HepG2 (cell line): ENCODE data around the gene PCP4L1. TPM values are rescaled to one million over a fixed set of nuclear protein-coding genes. Genes with fewer than 3 reads are reported as not detected.
A peak's percentile ranks its signal among the peaks of the same experiment; 100 is the strongest.
"Not testable (repeated sequence)": the region's sequence is repeated elsewhere in the genome, so short reads cannot be mapped to it uniquely, and the experiment has no call there.

Experiments used
- ATAC-seq: fragments of 200-7000 bp; cut with Tn5 transposase; 3 replicates; pipeline ENCODE4 v1.9.1; 2020; ENCODE audit warnings: mild to moderate bottlenecking, moderate library complexity
- BruUV-seq: library from RNA; stranded (reverse); fragments of 400-500 nt; replicated peaks from 2 replicates; lab custom pipeline; 2021; lab: Mats Ljungman, UMichigan
- CTCF ChIA-PET: fragments of 300-600 bp; formaldehyde crosslinking; extraction: SDS; loops from one replicate; lab custom pipeline; 2021; ENCODE audit warnings: low total read pairs, inconsistent platforms, low intra/inter-chr PET ratio; lab: Yijun Ruan, JAX
- POLR2A ChIA-PET: fragments of 350-600 bp; sonication (Branson Sonifier 250); formaldehyde crosslinking; loops from one replicate; lab custom pipeline; 2020; ENCODE audit warnings: antibody characterized with exemption, inconsistent platforms; lab: Yijun Ruan, JAX
- DNase-seq: peaks from one replicate; pipeline ENCODE4 v3.0.0-alpha.2; 2015; ENCODE audit warnings: low spot score
- FAIRE-seq: peaks from 3 replicates; lab custom pipeline; 2011; peaks lifted over from hg19 to GRCh38; lab: Jason Lieb, UNC
- H2AFZ ChIP-seq: one replicate; pipeline ENCODE4 v1.6.1; 2011; ENCODE audit warnings: low read length, inconsistent platforms
- H3K27ac ChIP-seq: fragments of 300-600 bp; 3 replicates; pipeline ENCODE4 v1.8.0; 2011; ENCODE audit warnings: mixed run types, mild to moderate bottlenecking, mixed read lengths, low read length, inconsistent platforms; ENCODE audit not compliant: insufficient read depth; ENCODE audit errors: extremely low read length
- H3K27me3 ChIP-seq, 2 experiments: fragments of 200-600 bp in 1 of 2; 2 replicates in 1 of 2; 3 replicates in 1 of 2; pipeline versions ENCODE4 v1.6.0 to v1.8.0; 2011; ENCODE audit warnings: low read length in 2 of 2, mild to moderate bottlenecking in 2 of 2, moderate library complexity in 2 of 2, inconsistent platforms in 1 of 2; ENCODE audit not compliant: insufficient read depth in 2 of 2, control insufficient read depth in 1 of 2
- H3K36me3 ChIP-seq, 2 experiments: fragments of 200-600 bp in 1 of 2; replicated peaks in 1 of 2; 2 replicates in 1 of 2; 3 replicates in 1 of 2; pipeline versions ENCODE4 v1.5.1 to v1.8.0; 2011; ENCODE audit warnings: low read length in 2 of 2, inconsistent platforms in 1 of 2; ENCODE audit not compliant: insufficient read depth in 2 of 2, control insufficient read depth in 1 of 2
- H3K4me1 ChIP-seq: 2 replicates; pipeline ENCODE4 v1.5.1; 2012; ENCODE audit warnings: low read length, inconsistent platforms; ENCODE audit not compliant: insufficient read depth
- H3K4me2 ChIP-seq: 2 replicates; pipeline ENCODE4 v1.6.0; 2011; ENCODE audit warnings: low read depth, low read length, inconsistent platforms
- H3K4me3 ChIP-seq, 3 experiments: fragments of 200-600 bp in 1 of 3; sonication (generic), shearing (Covaris generic) in 1 of 3; replicated peaks in 1 of 3; 2 replicates each; pipeline ENCODE4 v1.5.1; 2011 to 2016; ENCODE audit warnings: low read length in 3 of 3, inconsistent platforms in 2 of 3, low read depth in 2 of 3, mild to moderate bottlenecking in 2 of 3, control low read depth in 1 of 3, mixed read lengths in 1 of 3; ENCODE audit not compliant: insufficient read depth in 1 of 3
- H3K79me2 ChIP-seq: one replicate; pipeline ENCODE4 v1.6.1; 2011; ENCODE audit warnings: low read length, inconsistent platforms; ENCODE audit not compliant: insufficient read depth
- H3K9ac ChIP-seq: 2 replicates; pipeline ENCODE4 v1.6.0; 2011; ENCODE audit warnings: mild to moderate bottlenecking, low read depth, low read length, inconsistent platforms; ENCODE audit not compliant: insufficient read depth
- H3K9me3 ChIP-seq: 2 replicates; pipeline ENCODE4 v1.5.1; 2012; ENCODE audit warnings: mild to moderate bottlenecking, low read length
- H4K20me1 ChIP-seq: 2 replicates; pipeline ENCODE4 v1.6.0; 2011; ENCODE audit warnings: inconsistent platforms, mild to moderate bottlenecking, low read length, moderate library complexity; ENCODE audit not compliant: insufficient read depth
- EED ChIP-seq: sonication (generic); formaldehyde crosslinking; IDR thresholded peaks from 2 replicates; pipeline ENCODE4 v1.5.0; 2020; ENCODE audit warnings: mild to moderate bottlenecking, missing genetic modification reagents
- GMEB1 ChIP-seq: sonication (generic); formaldehyde crosslinking; IDR thresholded peaks from 2 replicates; pipeline ENCODE4 v1.5.1; 2020; ENCODE audit warnings: missing genetic modification reagents, mild to moderate bottlenecking, borderline replicate concordance
- ZHX2 ChIP-seq, 2 experiments: sonication (generic) in 1 of 2; formaldehyde crosslinking in 1 of 2; IDR thresholded peaks; 2 replicates each; pipeline versions ENCODE4 v1.6.1 to v1.9.0; 2014 to 2022; ENCODE audit warnings: antibody characterized with exemption in 1 of 2, borderline replicate concordance in 1 of 2, inconsistent platforms in 1 of 2, low read depth in 1 of 2, missing genetic modification reagents in 1 of 2
- ZKSCAN8 ChIP-seq: IDR thresholded peaks from 2 replicates; pipeline ENCODE4 v1.6.1; 2016; ENCODE audit warnings: borderline replicate concordance, missing genetic modification reagents, missing compliant biosample characterization
- WGBS: methylation state at CpG from one replicate; pipeline ENCODE4 v1.1.6; 2017; ENCODE audit warnings: low lambda C conversion rate; 5-methylcytosine and 5-hydroxymethylcytosine counted together
- in situ Hi-C: cut with HindIII; loops from 2 replicates; pipeline ENCODE4 v1.10.0; 2017; ENCODE audit warnings: low pct_unique_long_range_greater_than_20kb; ENCODE audit not compliant: extremely low pct_ligation_motif_present
- intact Hi-C: fragments of 100-400 bp; cut with micrococcal nuclease; formaldehyde crosslinking; loops from one replicate; pipeline ENCODE4 v1.10.0; 2022; ENCODE audit not compliant: unreplicated experiment
- polyA plus RNA-seq, 8 experiments: library from polyadenylated mRNA; depleted of rRNA in 3 of 8; stranded (reverse) in 7 of 8; unstranded in 1 of 8; fragments of >200 nt; fragmentation: Illumina TruSeq in 4 of 8; extraction: Trizol in 4 of 8; gene quantifications; 2 replicates each; pipeline versions ENCODE4 v1.2.1 to v1.2.3, GENCODE V29; 2011 to 2016; ENCODE audit warnings: low read depth in 4 of 8, missing spikeins in 1 of 8, mixed read lengths in 1 of 8; ENCODE audit not compliant: insufficient read depth in 1 of 8
- total RNA-seq, 5 experiments: library from RNA; depleted of rRNA; stranded (reverse); fragments of >200 nt; fragmentation: Illumina TruSeq; extraction: Trizol; gene quantifications; 2 replicates each; pipeline ENCODE4 v1.2.3, GENCODE V29; 2016; ENCODE audit warnings: low read depth in 1 of 5

PCP4L1 gene
- total and polyA plus RNA-seq, 2 of the 13 experiments (the other 11 are each of a cell fraction or from before 2014, with no cell fraction given) = 0.28 TPM; not detected in 1

- POLR2A ChIA-PET, H3K36me3 ChIP-seq, H2AFZ ChIP-seq, H3K27ac ChIP-seq, H3K4me3 ChIP-seq, FAIRE-seq, intact Hi-C loops, CTCF ChIA-PET, H3K9ac ChIP-seq, in situ Hi-C loops, BruUV-seq, DNase-seq, H4K20me1 ChIP-seq, H3K27me3 ChIP-seq, H3K9me3 ChIP-seq, ATAC-seq: not testable (repeated sequence)
- peaks cover 67% of the 10 kb centered on the region for H3K4me1 ChIP-seq
- peak overlapping the region; percentile 100; the same call in 1 of the 2 replicates for H3K4me2 ChIP-seq
- WGBS = 96% methylated on average over 17 of the region's 17 CpGs
- peaks cover 31% of the 10 kb centered on the region for H3K79me2 ChIP-seq
Measured at GRCh38 chr1:161315841-161316674, 57.5 kb downstream of the PCP4L1 start.

- in situ Hi-C loops (no loop called here), intact Hi-C loops (no loop called here)
- FAIRE-seq (no peak), ATAC-seq (no peak), DNase-seq (no peak)
- Histone ChIP-seq H2AFZ (no peak overlapping the region), H3K9ac (no peak overlapping the region), H3K9me3 (no peaks in the 10 kb centered on the region), H3K79me2 (peaks cover 5% of the 10 kb centered on the region), H3K4me2 (no peak overlapping the region), H3K27me3 (no peaks in the 10 kb centered on the region), H3K4me1 (peaks cover 11% of the 10 kb centered on the region), H3K4me3 (no peak overlapping the region), H4K20me1 (no peaks in the 10 kb centered on the region), H3K36me3 (peaks cover 6 to 27% of the 10 kb centered on the region in 2 experiments), H3K27ac (no peak overlapping the region)
- CTCF ChIA-PET = no interaction called here
- POLR2A ChIA-PET = no interaction called here
- no peak for TF ChIP-seq EED (CRISPR knock-in tag)
- no peak for TF ChIP-seq ZKSCAN8 (CRISPR knock-in tag)
- no peak for TF ChIP-seq GMEB1
- no peak for TF ChIP-seq ZHX2 (IDR thresholded peaks at IDR 0.05; ENCODE audit: low read depth)
- no peak for TF ChIP-seq ZHX2 (CRISPR knock-in tag; IDR thresholded peaks at IDR 0.05; ENCODE audit: borderline replicate concordance)
- WGBS = 97% methylated on average over 4 of the region's 4 CpGs
- no TSS peak for BruUV-seq
Measured at GRCh38 chr1:161324020-161324419, 65.5 kb downstream of the PCP4L1 start.
